GM19397 (cell line): ENCODE measurements around the gene MARCKS.

ENCODE experiments used
- ATAC-seq: cut with Tn5 transposase; IDR thresholded peaks from one replicate; pipeline ENCODE4 v1.9.1; 2021; ENCODE audit warnings: mild to moderate bottlenecking, moderate library complexity; ENCODE audit not compliant: unreplicated experiment

Gene MARCKS, protein sequence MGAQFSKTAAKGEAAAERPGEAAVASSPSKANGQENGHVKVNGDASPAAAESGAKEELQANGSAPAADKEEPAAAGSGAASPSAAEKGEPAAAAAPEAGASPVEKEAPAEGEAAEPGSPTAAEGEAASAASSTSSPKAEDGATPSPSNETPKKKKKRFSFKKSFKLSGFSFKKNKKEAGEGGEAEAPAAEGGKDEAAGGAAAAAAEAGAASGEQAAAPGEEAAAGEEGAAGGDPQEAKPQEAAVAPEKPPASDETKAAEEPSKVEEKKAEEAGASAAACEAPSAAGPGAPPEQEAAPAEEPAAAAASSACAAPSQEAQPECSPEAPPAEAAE

DNA sequence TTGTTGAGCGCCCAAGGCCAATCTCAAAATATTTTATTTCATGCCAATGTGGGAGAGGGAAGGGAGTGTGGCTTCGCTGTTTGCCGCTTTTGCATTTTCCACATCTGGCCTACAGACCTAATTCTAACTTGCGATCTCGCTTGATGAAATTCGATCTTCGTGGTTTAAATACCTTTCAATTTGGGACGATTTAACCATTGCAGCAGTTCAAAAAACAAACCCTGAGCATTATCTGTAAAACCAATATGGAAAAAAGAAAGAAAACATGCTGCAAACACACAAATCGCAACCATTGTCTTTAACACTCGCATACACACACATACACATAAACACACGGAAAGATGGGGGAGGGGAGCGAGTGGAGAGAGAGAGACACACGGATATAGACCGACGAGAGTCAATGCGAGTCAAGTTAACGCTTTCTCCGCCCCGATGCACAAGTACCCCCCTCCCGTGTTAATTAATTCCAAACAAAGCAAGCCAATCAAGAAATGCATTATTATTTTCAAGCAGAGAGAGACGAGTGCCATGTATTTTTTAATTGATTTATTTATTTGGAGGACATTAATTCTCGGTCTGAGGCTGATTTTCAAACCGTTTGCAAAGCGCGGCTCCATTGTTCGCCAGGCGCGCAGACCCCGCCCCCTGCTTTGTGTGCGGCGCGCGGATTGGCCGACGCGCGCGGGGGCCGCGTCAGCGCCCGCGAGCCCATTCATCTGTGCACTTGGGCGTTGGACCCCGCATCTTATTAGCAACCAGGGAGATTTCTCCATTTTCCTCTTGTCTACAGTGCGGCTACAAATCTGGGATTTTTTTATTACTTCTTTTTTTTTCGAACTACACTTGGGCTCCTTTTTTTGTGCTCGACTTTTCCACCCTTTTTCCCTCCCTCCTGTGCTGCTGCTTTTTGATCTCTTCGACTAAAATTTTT, at the start of gene MARCKS:
MARCKS (plus strand) TSS at position 721 of the 931 bp plus-strand sequence. CDS start 401 bp downstream, outside the sequence.
- ATAC-seq = peak; percentile 39

DNA sequence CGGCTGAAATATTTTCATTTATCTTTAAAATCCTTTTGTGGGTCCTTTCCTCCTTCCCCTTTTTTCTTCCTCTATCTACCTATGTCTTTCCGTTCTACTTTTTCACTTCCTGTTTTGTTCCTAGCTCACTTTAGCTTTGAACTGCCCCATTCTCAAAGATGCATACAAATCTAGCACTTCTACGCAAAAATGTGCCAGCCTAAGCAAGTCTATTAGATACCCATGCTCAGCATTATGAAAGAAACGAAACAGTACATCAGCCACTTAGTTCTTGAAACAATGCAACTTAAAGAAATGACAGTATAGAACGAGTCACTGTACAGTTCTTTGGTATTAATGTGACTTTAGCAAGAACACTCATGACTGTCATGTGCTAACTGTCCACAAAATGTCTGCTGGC, 47.3 kb upstream of the MARCKS start:
- peak; percentile 65 for ATAC-seq

DNA sequence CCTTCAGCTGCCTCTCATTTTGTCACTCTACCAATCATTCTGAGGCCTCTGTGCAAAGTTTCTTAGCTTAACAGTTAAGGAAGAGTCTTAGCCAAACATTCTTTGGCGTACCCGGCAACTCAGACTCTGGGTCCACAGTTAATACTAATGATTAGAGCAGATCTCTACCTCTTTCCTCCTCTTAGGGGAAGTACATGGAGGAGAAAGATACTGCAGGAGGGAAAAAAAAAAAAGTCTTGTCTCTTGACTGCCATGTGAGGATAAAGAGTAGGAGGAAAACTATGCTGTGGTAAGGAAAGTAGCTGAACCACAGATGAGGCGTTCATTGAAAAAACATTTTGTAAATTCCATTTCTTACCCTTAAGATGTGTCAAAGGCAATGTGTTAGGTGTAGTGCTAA, 44.0 kb upstream of the MARCKS start:
- no peak for ATAC-seq

DNA sequence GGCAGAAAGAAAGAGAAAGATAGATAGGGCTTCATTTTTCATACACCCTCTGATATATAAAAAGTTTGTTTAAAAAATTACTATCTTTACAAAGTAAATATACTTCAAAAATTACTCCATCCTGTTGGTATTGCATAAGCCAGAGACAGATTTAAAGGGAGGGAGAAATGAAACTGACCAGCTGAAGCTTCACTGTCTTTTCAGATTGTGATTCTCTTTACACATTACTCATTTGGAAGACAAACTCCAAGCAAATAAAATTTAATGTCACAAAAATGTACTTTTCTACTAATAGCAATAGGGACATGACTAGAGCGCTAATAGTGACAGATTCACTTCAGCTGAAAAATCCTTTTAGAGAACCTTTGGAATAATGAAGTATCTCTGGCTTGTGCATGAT, 38.6 kb upstream of the MARCKS start:
- no peak for ATAC-seq

DNA sequence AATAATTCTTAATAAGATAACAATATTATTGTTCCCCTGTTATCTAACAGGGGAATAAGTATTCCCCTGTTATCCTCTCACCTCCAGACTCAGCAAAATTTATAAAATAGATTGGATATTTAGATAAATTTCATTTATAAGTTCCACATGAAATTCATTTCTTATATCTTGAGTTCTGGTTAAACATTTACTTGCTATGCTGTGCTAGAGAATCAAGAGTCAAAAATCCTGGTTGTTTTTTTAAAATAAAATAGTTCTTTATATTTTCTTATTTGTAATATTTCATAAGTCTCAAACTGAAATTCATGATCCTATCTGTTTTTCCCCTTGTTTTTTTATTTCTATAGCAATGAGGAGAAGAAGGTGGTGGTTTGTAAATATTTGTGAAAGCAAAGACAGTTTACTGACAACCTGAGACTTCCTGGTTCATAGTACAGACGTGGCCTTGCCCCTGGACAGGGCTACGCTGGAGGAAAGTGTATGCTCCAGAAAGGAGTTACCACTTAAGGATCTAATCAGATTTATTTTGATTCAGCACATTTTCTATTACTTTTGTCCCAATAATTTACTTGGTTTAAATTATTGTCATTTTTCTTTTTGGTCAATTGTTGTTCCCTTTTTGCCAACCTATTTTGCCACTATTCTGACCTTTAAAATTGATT, 37.8 kb upstream of the MARCKS start:
- no peak for ATAC-seq

DNA sequence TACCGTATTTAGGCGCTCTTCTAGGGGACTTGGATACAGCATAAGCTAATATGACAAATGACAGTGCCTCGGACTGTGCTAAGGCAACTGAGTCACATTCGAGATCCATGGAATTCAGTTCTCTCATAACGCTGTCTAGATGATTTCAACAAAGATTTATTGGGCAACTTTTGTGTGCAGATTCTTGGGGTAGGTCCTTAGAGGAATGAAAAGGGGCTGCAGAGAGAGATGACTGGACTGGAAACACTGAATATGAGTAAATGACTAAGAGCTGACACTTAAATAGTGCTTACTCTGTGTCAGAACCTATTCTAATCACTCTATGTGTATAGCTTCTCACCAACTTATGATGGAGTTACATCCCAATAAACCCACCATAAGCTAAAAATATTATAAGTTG, 36.4 kb upstream of the MARCKS start:
- no peak for ATAC-seq

DNA sequence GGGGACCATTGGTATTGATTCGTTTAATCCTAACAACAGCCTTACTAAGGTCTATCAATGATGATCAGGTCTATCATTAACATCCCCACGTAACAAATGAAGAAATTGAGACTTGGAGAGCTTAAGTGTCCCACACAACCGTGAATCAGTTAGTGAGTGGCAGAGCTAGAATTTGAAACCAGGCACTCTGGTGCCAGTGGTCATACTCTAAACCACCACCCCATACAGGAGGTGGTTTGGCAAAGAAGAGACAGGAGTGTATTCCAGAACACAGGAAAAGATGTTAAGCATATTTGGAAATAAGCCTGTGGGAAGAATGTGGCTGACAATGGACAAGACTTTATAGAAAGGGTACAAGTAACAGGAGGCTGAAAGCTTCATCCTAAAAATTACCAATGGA, 35.7 kb upstream of the MARCKS start:
- no peak for ATAC-seq

DNA sequence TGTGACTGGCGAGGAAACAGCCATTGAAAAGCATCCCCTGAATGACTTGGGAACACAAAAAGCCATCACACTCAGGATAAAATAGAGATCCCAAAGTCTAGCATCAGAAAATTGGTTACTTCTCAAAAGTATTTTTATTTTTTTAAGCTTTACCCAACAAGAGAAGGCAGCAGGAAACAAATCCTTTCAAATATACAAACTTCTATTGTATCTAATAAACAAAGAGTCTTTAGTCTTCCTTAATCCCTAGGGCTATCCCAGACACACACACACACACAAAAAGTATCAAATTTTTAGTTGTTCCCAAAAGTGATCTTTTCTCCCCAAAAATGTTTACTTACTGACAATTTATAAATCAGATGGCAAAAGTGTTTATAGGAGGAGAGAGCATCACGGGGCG, 33.2 kb upstream of the MARCKS start:
- ATAC-seq = no peak

DNA sequence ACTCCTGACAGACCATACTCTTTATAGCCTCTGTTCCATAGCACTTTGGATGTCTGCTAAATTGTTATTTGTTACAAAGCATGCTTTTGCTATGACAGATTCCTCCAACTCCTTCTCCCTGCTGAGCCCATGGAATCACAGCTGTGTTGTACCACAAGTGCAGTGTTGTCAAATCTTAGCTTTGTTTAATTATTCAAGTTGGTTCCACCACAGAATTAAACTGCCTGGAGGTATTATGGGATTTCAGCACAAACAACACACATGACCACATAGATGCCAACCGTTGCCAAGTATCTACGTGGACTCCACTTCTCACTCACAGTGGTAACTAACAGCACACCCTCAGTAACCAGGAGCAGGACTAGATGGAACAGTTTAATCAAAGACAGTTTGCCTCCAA, 32.7 kb upstream of the MARCKS start:
- ATAC-seq = no peak

DNA sequence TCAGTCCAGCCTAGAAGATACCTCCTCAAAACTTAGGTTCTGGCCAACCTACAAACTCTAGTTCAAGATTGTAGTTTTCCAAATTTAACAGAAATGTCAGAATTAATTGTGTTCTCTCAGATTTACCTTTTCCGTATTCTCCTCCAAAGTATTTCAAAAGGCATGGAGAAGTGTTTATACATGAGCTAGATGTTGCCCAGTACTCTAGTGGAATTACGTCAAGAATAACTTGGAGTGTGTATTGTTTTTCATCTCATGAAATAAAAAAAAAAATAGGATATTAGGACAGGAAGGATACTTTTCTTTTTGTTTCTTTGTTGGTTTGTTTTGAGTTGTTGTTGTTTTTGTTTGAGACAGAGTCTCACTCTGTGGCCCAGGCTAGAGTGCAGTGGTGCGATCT, 32.3 kb upstream of the MARCKS start:
- no peak for ATAC-seq

DNA sequence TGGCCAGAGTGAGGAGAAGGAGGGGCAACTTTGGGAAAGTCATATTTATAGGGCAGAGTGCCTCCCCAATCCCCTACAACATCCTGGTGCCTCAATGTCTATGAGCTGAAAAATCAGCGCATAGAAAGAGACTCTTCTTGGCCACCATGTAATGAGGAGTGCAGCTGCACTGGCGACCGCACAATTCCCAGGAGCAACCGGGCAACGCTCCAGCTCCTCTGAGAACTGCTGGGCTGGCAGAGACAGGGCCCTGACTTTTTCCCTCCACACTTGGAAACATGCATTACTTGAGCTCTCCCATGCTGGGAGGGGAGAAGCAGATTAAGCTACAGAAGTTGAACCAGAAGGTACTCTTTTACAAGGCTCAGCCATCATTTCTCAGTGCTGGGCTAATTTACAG, 31.4 kb upstream of the MARCKS start:
- ATAC-seq = no peak

DNA sequence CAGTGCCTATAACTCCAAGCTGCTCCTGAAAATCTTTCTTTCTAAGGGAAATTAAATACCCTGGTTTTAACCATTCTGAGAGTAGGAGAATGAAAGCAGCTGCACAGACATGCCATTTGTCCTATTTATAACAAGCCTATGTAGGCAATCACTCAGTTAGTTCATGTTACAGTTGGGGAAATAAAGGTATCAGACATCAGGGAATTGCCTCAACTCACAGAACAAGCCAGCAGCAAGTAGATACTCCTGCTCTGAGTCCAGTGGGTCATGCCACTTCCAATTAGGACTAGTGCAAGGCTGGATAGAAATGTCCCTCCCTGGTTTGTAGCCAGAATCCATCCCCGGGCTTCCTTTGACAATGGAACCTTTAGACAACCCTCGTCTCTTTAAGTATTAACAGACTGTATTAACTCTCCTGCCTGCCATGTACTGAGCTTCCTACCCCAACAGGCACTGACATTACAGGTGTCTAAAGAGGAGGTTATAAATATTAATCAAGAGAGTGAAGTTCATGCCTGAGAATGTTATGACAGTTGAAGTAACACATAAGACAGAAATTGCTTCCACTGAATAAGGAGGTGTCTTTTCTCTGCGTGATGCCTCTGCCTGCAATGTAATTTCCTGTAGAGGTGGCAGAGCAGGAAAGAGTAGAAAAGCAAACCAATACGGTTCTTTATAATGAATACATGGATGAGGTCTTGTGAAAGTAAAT, 28.0 kb upstream of the MARCKS start:
- ATAC-seq = no peak

DNA sequence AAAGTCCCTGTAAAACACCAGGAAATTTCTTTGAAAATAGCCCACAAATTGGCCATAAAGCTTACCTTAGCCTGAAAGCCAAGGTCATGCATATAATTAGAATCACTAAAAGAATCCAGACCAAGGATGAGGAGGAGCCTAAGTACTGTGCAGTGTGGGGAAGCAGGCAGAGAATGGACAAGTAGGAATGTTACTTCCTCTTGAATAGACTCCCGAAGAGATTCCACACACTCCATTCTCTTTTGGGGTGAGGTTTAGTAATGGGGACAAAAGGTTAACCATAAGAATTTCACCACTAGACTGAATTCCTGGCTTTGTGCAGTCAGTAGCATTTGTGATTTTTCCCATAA, 27.5 kb upstream of the MARCKS start:
- no peak for ATAC-seq

DNA sequence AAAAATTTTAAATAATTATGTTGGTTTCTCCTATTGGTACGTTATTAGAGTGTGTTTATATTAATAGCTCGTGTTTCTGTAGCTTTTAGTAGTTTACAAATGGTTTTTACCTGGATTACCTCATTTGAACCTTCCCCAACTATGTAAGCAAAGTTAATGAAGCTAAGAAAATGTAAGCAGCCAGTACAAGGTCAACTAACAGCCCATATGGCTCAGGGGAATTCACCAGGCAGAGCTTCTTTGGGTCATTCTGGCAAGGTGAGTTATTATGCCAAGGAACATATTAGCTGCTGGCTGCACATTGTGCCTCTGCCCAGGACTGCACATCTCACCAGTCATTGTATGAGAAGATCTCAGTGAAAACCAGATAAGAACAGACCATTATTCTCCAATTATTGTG, 27.0 kb upstream of the MARCKS start:
- no peak for ATAC-seq

DNA sequence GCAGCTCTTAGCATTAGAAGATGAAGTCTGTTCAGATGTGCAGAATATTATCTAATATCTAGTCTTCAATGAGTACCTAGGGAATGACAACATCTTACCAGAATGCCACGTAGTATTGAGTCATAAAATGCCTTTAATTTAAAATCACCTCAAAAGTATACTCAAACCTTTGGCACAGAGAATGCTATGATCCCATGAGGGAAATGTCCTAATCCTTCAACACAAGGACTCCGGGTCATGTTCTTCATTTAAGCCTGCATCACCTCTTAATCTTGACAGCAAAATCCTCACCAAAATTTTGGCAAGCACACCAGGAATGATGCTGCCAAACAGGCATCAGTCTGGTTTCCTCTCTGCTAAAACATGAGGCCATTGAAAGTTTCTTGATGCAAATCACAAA, 23.6 kb upstream of the MARCKS start:
- no peak for ATAC-seq

DNA sequence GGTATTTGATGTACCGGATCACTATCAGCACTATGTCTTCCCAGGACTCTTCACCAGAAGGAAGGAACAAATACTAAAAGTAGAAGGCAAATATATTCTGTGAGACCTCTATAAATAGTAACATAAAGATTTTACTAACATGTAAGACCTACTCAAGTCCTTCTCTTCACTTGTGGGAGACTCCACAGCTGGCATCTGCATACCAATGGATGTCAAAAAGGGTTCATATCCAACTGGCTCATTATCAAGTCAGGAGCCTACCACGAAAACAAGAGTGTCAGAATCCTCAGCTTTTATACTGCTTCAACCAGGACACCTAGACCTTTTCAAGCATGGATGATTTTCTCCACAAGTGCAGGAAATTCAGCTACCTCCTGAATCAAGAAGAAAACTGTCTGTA, 20.0 kb upstream of the MARCKS start:
- no peak for ATAC-seq

DNA sequence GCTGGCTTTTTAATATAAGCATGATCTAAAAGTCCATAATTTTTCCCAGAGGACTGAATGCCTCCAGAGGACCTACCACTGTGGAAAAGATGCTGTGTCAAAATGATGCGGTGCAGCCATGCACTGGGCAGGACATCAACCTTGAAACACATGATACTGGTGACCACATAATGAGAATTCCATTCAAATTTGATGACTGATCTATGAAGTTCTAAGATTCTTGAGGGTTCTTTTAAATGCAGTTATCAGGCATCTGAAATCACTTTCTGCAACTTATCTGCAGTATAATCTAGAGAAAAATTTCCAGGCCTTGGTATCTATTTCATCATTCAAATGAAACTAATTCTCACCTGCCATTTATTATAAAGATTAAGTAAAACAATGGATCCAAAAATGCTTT, 15.0 kb upstream of the MARCKS start:
- ATAC-seq = no peak

DNA sequence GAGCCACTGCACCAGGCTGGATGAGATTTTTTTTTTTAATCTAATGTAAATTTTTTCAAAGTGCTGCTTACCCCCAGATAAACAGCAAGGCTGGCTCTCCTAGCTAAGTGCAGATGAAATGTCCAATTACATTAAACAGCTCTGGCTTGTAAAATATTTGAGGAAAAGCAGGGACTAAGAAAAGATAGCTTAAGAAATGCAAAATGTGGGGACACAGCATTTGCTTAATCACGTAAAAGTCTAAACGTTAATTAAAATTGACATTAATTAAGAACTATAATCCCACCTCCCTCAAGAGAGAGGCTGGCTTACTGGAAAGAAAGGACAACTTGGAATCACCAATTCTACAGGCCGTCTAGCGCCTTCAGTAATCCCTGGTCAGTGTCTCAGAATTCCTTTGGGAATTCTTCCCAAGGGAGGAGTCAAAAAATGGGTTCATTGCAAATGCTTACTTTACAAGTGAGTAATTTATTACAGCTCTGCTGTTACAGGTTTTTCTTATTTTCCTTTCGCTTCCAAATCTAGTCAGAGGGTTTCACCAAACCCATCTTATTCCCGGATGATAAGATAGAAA, 13.6 kb upstream of the MARCKS start:
- no peak for ATAC-seq

DNA sequence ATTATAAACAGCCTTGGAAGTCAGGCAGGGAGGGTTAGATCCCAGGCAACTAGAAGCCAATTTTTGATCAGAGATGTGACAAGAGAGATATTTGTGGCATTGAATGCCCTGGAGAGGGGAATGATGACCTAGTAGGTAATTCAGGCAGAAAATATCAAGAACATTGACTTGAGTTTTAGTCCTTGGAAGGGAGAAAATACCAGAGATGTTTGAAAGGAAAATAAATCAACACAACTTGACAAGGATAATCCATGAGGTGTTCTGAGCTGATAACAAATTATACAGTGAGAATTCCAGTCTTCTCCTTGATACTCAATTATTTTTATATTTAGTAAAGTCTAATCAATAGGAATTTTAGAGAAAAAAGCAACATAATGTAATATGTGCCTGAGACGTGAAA, 10.6 kb upstream of the MARCKS start:
- ATAC-seq = no peak

DNA sequence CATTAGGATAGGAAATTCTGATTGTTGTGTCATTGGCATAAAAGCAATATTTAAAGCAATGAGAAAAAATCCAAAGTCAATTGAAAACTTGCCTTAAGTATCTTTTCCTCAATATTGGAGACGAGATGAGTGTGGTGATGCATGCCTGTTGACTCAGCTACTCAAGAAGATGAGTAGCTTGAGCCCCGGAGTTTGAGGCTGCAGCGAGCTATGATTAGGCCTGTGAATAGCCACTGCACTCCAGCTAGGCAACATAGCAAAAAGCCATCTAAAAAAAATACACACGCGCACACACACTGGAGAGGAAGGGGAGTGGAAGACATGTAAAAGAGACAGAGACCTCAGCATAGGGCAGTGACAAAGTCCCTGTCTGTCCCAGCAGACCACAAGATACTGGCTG, 9.7 kb upstream of the MARCKS start:
- no peak for ATAC-seq

DNA sequence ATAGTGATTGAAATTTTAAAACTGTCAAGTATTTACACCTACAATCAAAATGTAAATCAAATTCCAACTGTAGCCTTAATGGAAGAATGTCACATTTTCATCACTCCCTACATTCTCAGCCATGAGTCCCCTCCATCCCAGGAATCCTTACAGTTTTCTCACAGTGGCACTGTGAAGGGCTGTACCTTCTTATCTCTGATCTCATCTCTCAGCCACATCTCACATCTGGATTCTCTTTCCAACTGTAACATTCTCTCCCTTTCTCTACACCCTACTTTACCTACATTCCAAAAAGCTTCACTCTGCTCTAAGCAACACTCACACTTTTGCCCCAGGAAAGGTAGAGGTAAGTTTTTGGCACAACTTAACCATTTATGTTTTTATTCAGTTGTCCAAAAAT, 8.9 kb upstream of the MARCKS start:
- no peak for ATAC-seq
